SK-N-SH (cell line): ENCODE results near the gene EP300. TPM values are rescaled to one million over a fixed set of nuclear protein-coding genes. Genes with fewer than 3 reads are reported as not detected.

Experiments
- CTCF ChIA-PET: fragments of 300-600, 350-600 bp; formaldehyde crosslinking; extraction: SDS; loops from one replicate; lab custom pipeline; 2021; lab: Yijun Ruan, JAX
- POLR2A ChIA-PET: fragments of 350-600 bp; sonication (Branson Sonifier 250); formaldehyde crosslinking; extraction: SDS; loops from one replicate; lab custom pipeline; 2020; ENCODE audit warnings: antibody characterized with exemption, inconsistent platforms; lab: Yijun Ruan, JAX
- DNase-seq: peaks from one replicate; pipeline ENCODE4 v3.0.0; 2012
- H2AFZ ChIP-seq: fragments of 200-600 bp; sonication (generic); 2 replicates; pipeline ENCODE4 v1.8.1; 2016; ENCODE audit warnings: antibody characterized with exemption, mild to moderate bottlenecking, low read depth
- H3F3A ChIP-seq: fragments of 200-600 bp; sonication (generic); replicated peaks from 2 replicates; pipeline ENCODE3; 2016; ENCODE audit warnings: antibody characterized with exemption, mild to moderate bottlenecking; ENCODE audit not compliant: insufficient read depth
- H3K27ac ChIP-seq, 2 experiments: fragments of 200-500 bp in 1 of 2; fragments of 200-600 bp in 1 of 2; sonication (Bioruptor generic) in 1 of 2; sonication (generic), shearing (Covaris generic) in 1 of 2; 2 replicates each; pipeline versions ENCODE4 v1.5.1 to v1.6.1; 2014 to 2016; ENCODE audit warnings: low read depth in 2 of 2, inconsistent platforms in 1 of 2, low read length in 1 of 2, mild to moderate bottlenecking in 1 of 2, mixed read lengths in 1 of 2
- H3K27me3 ChIP-seq: fragments of 200-600 bp; sonication (generic), shearing (Covaris generic); 2 replicates; pipeline ENCODE4 v1.6.1; 2016; ENCODE audit warnings: mixed run types; ENCODE audit not compliant: insufficient read depth
- H3K36me3 ChIP-seq, 2 experiments: fragments of 200-500 bp in 1 of 2; fragments of 200-600 bp in 1 of 2; sonication (Bioruptor generic) in 1 of 2; sonication (generic) in 1 of 2; replicated peaks in 1 of 2; 2 replicates each; pipeline versions ENCODE3 to v1.5.1; 2014 to 2016; ENCODE audit warnings: low read length in 1 of 2, mild to moderate bottlenecking in 1 of 2; ENCODE audit not compliant: insufficient read depth in 2 of 2, control insufficient read depth in 1 of 2
- H3K4me1 ChIP-seq, 2 experiments: fragments of 200-500 bp in 1 of 2; fragments of 200-600 bp in 1 of 2; sonication (Bioruptor generic) in 1 of 2; sonication (generic), shearing (Covaris generic) in 1 of 2; 2 replicates each; pipeline versions ENCODE4 v1.5.1 to v1.6.1; 2014 to 2016; ENCODE audit warnings: low read depth in 1 of 2, low read length in 1 of 2, mixed run types in 1 of 2; ENCODE audit not compliant: insufficient read depth in 2 of 2, control insufficient read depth in 1 of 2
- H3K4me2 ChIP-seq: fragments of 200-600 bp; sonication (generic), shearing (Covaris generic); 2 replicates; pipeline ENCODE4 v1.6.1; 2017; ENCODE audit warnings: mixed run types
- H3K4me3 ChIP-seq, 2 experiments: fragments of 200-500 bp in 1 of 2; fragments of 200-600 bp in 1 of 2; sonication (Bioruptor generic) in 1 of 2; sonication (generic), shearing (Covaris generic) in 1 of 2; 2 replicates each; pipeline versions ENCODE4 v1.5.1 to v1.8.1; 2014 to 2016; ENCODE audit warnings: low read depth in 2 of 2, inconsistent platforms in 1 of 2, low read length in 1 of 2, mild to moderate bottlenecking in 1 of 2, mixed read lengths in 1 of 2, moderate library complexity in 1 of 2
- H3K79me2 ChIP-seq: fragments of 200-600 bp; sonication (generic); 2 replicates; pipeline ENCODE4 v1.8.1; 2017; ENCODE audit warnings: mild to moderate bottlenecking; ENCODE audit not compliant: insufficient read depth
- H3K9ac ChIP-seq: fragments of 200-600 bp; sonication (generic); 2 replicates; pipeline ENCODE4 v1.6.1; 2017; ENCODE audit warnings: mixed run types
- H3K9me2 ChIP-seq: fragments of 200-600 bp; sonication (generic); 2 replicates; pipeline ENCODE4 v1.6.1; 2017; ENCODE audit warnings: mixed run types
- H3K9me3 ChIP-seq: fragments of 200-600 bp; sonication (generic); 2 replicates; pipeline ENCODE4 v1.6.1; 2017; ENCODE audit warnings: mixed run types, mild to moderate bottlenecking, moderate library complexity
- H4K20me1 ChIP-seq: fragments of 200-600 bp; sonication (generic); 2 replicates; pipeline ENCODE4 v1.6.1; 2017; ENCODE audit warnings: mild to moderate bottlenecking, mixed run types; ENCODE audit not compliant: insufficient read depth
- CHD2 ChIP-seq: fragments of 150-350 bp; IDR thresholded peaks from 2 replicates; pipeline ENCODE4 v1.6.1; 2018; ENCODE audit warnings: low read length; ENCODE audit not compliant: partially characterized antibody
- ELF1 ChIP-seq: IDR thresholded peaks from 2 replicates; pipeline ENCODE4 v1.4.0; 2012
- GABPA ChIP-seq: IDR thresholded peaks from 2 replicates; pipeline ENCODE4 v1.4.0; 2012; ENCODE audit warnings: low read depth, mild to moderate bottlenecking
- GATA2 ChIP-seq: sonication (generic); formaldehyde crosslinking; IDR thresholded peaks from 2 replicates; pipeline ENCODE4 v1.5.0; 2020; ENCODE audit warnings: mild to moderate bottlenecking, missing genetic modification reagents
- MXI1 ChIP-seq: IDR thresholded peaks from 2 replicates; pipeline ENCODE4 v1.6.1; 2012; ENCODE audit warnings: mild to moderate bottlenecking, low read depth, low read length, improper control_type of control experiment
- NFIC ChIP-seq: IDR thresholded peaks from 2 replicates; pipeline ENCODE4 v1.4.0; 2012; ENCODE audit warnings: borderline replicate concordance
- NRF1 ChIP-seq: IDR thresholded peaks from 2 replicates; pipeline ENCODE4 v1.6.1; 2012; ENCODE audit warnings: low read depth, mild to moderate bottlenecking, low read length
- POLR2AphosphoS5 ChIP-seq: IDR thresholded peaks from 2 replicates; pipeline ENCODE4 v1.6.1; 2012; ENCODE audit warnings: low read depth, low read length
- RAD21 ChIP-seq: IDR thresholded peaks from 2 replicates; pipeline ENCODE4 v1.6.1; 2012; ENCODE audit warnings: mild to moderate bottlenecking, low read length
- RCOR1 ChIP-seq: fragments of 150-350 bp; IDR thresholded peaks from 2 replicates; pipeline ENCODE4 v1.6.1; 2017; ENCODE audit warnings: antibody characterized with exemption, low read length
- RFX5 ChIP-seq: IDR thresholded peaks from 2 replicates; pipeline ENCODE4 v1.6.1; 2012; ENCODE audit warnings: mild to moderate bottlenecking, improper control_type of control experiment, low read length
- SIN3A ChIP-seq: IDR thresholded peaks from 2 replicates; pipeline ENCODE4 v1.6.1; 2012; ENCODE audit warnings: low read depth, mild to moderate bottlenecking, low read length, moderate library complexity, borderline replicate concordance
- YY1 ChIP-seq: IDR thresholded peaks from 2 replicates; pipeline ENCODE4 v1.4.0; 2012; ENCODE audit warnings: low read depth, mild to moderate bottlenecking
- WGBS: methylation state at CpG from one replicate; pipeline ENCODE4 v1.1.6; 2017; ENCODE audit warnings: low lambda C conversion rate; 5-methylcytosine and 5-hydroxymethylcytosine counted together
- polyA plus RNA-seq, 3 experiments: library from polyadenylated mRNA; depleted of rRNA; stranded (reverse); fragments of >200 nt; gene quantifications; 2 replicates each; pipeline ENCODE4 v1.2.3, GENCODE V29; 2012
- TF ChIP-seq, protein P1 (sequence below): fragments of 150-350 bp; IDR thresholded peaks from 2 replicates; pipeline ENCODE4 v1.6.1; 2016; ENCODE audit warnings: mild to moderate bottlenecking, low read depth, low read length
- TF ChIP-seq, protein P2 (sequence below): IDR thresholded peaks from 2 replicates; pipeline ENCODE4; 2012
- TF ChIP-seq, protein P3 (sequence below): IDR thresholded peaks from 2 replicates; pipeline ENCODE4 v1.4.0; 2012; ENCODE audit warnings: low read depth
- TF ChIP-seq, protein P4 (sequence below): fragments of 150-350 bp; IDR thresholded peaks from 2 replicates; pipeline ENCODE4 v1.6.1; 2017; ENCODE audit warnings: antibody characterized with exemption, low read length, low read depth, borderline replicate concordance
- TF ChIP-seq, protein P5 (sequence below): IDR thresholded peaks from 2 replicates; pipeline ENCODE4 v1.4.0; 2012; ENCODE audit warnings: low read depth, borderline replicate concordance

Gene EP300
- polyA plus RNA-seq, 1 of the 3 experiments (the other 2 are of a cell fraction), result 7.1 TPM

DNA sequence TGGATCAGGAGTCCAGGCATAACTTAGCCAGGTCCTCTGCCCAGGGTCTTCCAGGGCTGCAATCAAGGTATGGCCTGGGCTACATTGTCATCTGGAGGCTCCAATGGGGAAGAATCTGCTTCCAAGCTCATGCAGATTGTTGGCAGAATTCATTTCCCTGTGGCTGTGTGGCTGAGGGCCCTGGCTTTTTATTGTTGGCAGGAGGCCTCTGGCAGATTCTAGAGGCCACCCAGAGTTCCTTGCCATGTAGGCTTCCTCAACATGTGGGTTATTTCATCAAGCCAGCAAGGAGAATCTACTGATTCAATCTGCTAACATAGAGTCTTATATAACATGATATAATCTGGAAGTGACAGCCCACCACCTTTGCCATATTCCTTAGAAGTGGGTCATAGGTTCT, 16.4 kb upstream of the EP300 start:
- no peak for TF ChIP-seq POLR2AphosphoS5
- no peak for TF ChIP-seq NRF1
- TF ChIP-seq, protein P1, sequence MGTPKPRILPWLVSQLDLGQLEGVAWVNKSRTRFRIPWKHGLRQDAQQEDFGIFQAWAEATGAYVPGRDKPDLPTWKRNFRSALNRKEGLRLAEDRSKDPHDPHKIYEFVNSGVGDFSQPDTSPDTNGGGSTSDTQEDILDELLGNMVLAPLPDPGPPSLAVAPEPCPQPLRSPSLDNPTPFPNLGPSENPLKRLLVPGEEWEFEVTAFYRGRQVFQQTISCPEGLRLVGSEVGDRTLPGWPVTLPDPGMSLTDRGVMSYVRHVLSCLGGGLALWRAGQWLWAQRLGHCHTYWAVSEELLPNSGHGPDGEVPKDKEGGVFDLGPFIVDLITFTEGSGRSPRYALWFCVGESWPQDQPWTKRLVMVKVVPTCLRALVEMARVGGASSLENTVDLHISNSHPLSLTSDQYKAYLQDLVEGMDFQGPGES, result no peak
- TF ChIP-seq, protein P2, sequence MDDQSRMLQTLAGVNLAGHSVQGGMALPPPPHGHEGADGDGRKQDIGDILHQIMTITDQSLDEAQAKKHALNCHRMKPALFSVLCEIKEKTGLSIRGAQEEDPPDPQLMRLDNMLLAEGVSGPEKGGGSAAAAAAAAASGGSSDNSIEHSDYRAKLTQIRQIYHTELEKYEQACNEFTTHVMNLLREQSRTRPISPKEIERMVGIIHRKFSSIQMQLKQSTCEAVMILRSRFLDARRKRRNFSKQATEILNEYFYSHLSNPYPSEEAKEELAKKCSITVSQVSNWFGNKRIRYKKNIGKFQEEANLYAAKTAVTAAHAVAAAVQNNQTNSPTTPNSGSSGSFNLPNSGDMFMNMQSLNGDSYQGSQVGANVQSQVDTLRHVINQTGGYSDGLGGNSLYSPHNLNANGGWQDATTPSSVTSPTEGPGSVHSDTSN, result no peak
- no peak for TF ChIP-seq MXI1
- no peak for TF ChIP-seq GATA2 (CRISPR knock-in tag)
- TF ChIP-seq, protein P3, sequence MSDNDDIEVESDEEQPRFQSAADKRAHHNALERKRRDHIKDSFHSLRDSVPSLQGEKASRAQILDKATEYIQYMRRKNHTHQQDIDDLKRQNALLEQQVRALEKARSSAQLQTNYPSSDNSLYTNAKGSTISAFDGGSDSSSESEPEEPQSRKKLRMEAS, result no peak
- TF ChIP-seq, protein P4, sequence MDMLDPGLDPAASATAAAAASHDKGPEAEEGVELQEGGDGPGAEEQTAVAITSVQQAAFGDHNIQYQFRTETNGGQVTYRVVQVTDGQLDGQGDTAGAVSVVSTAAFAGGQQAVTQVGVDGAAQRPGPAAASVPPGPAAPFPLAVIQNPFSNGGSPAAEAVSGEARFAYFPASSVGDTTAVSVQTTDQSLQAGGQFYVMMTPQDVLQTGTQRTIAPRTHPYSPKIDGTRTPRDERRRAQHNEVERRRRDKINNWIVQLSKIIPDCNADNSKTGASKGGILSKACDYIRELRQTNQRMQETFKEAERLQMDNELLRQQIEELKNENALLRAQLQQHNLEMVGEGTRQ, result no peak
- no peak for TF ChIP-seq GABPA
- TF ChIP-seq CHD2, result no peak
- TF ChIP-seq, protein P5, sequence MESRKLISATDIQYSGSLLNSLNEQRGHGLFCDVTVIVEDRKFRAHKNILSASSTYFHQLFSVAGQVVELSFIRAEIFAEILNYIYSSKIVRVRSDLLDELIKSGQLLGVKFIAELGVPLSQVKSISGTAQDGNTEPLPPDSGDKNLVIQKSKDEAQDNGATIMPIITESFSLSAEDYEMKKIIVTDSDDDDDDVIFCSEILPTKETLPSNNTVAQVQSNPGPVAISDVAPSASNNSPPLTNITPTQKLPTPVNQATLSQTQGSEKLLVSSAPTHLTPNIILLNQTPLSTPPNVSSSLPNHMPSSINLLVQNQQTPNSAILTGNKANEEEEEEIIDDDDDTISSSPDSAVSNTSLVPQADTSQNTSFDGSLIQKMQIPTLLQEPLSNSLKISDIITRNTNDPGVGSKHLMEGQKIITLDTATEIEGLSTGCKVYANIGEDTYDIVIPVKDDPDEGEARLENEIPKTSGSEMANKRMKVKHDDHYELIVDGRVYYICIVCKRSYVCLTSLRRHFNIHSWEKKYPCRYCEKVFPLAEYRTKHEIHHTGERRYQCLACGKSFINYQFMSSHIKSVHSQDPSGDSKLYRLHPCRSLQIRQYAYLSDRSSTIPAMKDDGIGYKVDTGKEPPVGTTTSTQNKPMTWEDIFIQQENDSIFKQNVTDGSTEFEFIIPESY, result no peak
- TF ChIP-seq RCOR1, result no peak
- TF ChIP-seq NFIC, result no peak
- no peak for TF ChIP-seq RAD21
- Histone ChIP-seq H3K9me2 (no peaks in the 10 kb centered on the region), H3K79me2 (no peaks in the 10 kb centered on the region), H3K36me3 (no peaks in the 10 kb centered on the region), H3K9ac (no peak overlapping the region), H2AFZ (no peak overlapping the region), H3K27me3 (no peaks in the 10 kb centered on the region), H4K20me1 (no peaks in the 10 kb centered on the region), H3K4me3 (no peak overlapping the region), H3K27ac (no peak overlapping the region), H3K4me1 (no peaks in the 10 kb centered on the region), H3K4me2 (no peak overlapping the region), H3K9me3 (no peaks in the 10 kb centered on the region), H3F3A (no peaks in the 10 kb centered on the region)
- DNase-seq, result no peak
- ChIA-PET POLR2A (no interaction called here), CTCF (no interaction called here)

DNA sequence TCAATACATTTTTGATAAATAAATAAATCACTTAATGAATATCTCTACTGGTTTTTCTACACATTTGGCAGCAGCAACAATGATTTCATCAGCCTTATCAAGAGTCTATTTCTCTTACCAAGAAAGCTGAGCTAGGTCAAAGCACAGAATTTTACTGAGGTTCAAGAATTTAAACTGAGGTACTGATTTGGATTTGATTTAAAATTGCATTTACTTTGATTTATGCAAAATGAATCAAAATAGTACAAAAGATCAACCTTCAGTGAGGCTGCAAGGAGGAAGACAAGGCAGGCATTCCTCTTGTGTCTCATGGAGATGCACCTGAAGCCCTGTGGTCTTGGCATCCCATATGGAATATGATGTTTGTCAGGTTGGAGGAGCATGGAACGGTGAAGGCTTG, 15.5 kb upstream of the EP300 start:
- H3K27me3 ChIP-seq, result no peaks in the 10 kb centered on the region
- H3K79me2 ChIP-seq, result no peaks in the 10 kb centered on the region
- H2AFZ ChIP-seq, result no peak overlapping the region
- no peak overlapping the region for H3K27ac ChIP-seq
- no peaks in the 10 kb centered on the region for H3K4me1 ChIP-seq
- no peaks in the 10 kb centered on the region for H4K20me1 ChIP-seq
- no peak overlapping the region for H3K9ac ChIP-seq
- no peak overlapping the region for H3K4me3 ChIP-seq
- TF ChIP-seq ELF1, result no peak
- TF ChIP-seq GATA2 (CRISPR knock-in tag), result no peak
- no peak for TF ChIP-seq RFX5
- TF ChIP-seq YY1, result no peak
- no peak for TF ChIP-seq RCOR1
- no peak for TF ChIP-seq SIN3A
- TF ChIP-seq MXI1, result no peak
- TF ChIP-seq, all 33 proteins: peak for 0
- ChIA-PET POLR2A (no interaction called here), CTCF (no interaction called here)
- 75% methylated on average over 1 of the region's 1 CpG for WGBS
- DNase-seq, result no peak
- H3K9me3 ChIP-seq, result no peaks in the 10 kb centered on the region
- H3K4me2 ChIP-seq, result no peak overlapping the region
- no peaks in the 10 kb centered on the region for H3K9me2 ChIP-seq
- no peaks in the 10 kb centered on the region for H3K36me3 ChIP-seq
- no peaks in the 10 kb centered on the region for H3F3A ChIP-seq
